Stimulated activated CD4-positive, alpha-beta T cell treated with anti-CD3 and anti-CD28 coated beads, Interleukin-1b, Interleukin-23, amount 100 ng/mL, for 1 hour (primary cell): ENCODE data around the gene PTPN1.
"Not testable (repeated sequence)": the region's sequence is repeated elsewhere in the genome, so short reads cannot be mapped to it uniquely, and the experiment has no call there.

Experiments
- DNase-seq, 2 donors: peaks; one replicate each; pipeline ENCODE4 v3.0.0-alpha.2; 2020; ENCODE audit warnings: low read depth in 2 of 2

PTPN1 gene

GRCh38 chr20:50481741-50482140, 28.4 kb upstream of the PTPN1 start:
- no peak for DNase-seq

- DNase-seq: no peak
These were observed 27.7 kb upstream of the PTPN1 start for GRCh38 chr20:50482396-50482981.

GRCh38 chr20:50484271-50484976, 25.8 kb upstream of the PTPN1 start:
- DNase-seq: no peak

GRCh38 chr20:50487397-50487796, 22.8 kb upstream of the PTPN1 start:
- DNase-seq: no peak

- no peak for DNase-seq
These were observed 21.9 kb upstream of the PTPN1 start for GRCh38 chr20:50488236-50488806.

DNA sequence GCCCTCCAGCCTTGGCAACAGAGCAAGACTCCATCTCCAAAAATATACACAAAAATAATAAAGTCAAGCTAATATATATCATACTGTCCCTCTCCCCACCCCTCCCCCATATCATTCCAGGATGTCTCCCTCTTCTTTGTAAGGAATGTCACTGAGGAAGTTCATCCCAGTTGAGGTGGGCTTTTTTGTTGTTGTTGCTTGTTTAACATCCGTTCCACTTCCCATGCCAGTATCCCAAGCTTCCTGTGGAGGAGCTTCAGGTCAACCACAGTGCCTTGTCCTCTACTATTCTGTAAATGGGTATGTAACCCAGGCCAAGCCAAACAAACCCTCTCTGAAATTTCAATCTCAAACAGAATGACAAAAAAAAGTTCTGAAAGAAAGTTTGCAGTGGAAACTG, 19.0 kb upstream of the PTPN1 start:
- DNase-seq: no peak

GRCh38 chr20:50491926-50492634, 18.1 kb upstream of the PTPN1 start:
- no peak for DNase-seq

- DNase-seq: no peak
These were observed 16.3 kb upstream of the PTPN1 start for GRCh38 chr20:50493881-50494253.

GRCh38 chr20:50494428-50494827, 15.8 kb upstream of the PTPN1 start:
- no peak for DNase-seq

GRCh38 chr20:50496773-50497385, 13.3 kb upstream of the PTPN1 start:
- DNase-seq: no peak

- DNase-seq: no peak
These were observed 12.0 kb upstream of the PTPN1 start for GRCh38 chr20:50498071-50498776.

GRCh38 chr20:50499938-50500337, 10.2 kb upstream of the PTPN1 start:
- no peak for DNase-seq

DNA sequence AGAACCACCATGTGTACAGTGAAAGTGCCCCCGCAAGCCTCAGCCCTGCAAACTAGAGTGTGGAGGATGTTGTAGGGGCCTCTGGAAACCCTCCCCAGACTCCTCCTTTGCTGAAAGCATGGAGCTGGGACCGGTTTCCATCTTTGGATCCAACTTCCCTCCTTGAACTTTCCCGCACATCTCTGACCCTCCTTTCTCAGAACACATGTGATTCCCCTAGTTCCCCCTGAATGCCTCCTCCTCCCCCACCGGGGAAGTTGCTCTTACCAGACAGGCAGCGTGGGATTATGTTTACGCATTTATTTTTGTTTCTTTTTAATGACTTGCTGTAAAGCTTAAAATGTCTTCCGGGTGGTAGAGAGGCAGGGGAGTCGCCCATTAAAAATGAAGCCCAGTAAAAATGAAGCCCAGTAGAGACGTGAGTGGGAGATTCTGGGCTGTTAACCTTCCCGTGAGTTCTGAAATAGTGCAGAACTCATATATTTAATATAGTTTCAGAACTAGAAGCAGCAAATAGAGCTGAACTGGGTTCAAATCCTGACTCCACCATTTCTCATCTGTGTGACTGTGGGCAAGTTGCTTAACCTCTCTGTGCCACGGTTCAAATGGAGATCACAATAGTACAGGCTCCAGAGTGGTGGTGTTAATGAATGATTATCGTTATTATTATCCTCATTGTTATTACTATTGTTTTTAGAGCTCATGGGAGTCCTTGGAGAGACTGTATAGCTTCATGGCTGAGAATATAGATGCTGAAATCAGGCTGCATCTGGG, 8.0 kb upstream of the PTPN1 start:
- DNase-seq: no peak

GRCh38 chr20:50504231-50504823, 5.9 kb upstream of the PTPN1 start:
- DNase-seq: no peak

DNA sequence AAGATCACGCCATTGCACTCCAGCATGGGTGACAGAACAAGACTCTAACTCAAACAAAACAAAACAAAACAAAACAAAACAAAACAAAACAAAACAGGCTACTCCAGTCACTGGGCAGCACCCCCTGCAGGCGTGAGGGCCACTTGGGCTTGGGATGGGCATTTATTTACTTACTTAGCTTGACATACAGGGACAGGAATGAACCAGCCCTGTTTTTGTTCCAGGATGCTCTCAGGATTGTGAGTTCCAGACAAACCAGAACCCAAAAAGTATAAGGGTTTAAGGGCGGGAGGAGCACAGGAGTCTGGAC, 4.0 kb upstream of the PTPN1 start:
- no peak for DNase-seq

DNA sequence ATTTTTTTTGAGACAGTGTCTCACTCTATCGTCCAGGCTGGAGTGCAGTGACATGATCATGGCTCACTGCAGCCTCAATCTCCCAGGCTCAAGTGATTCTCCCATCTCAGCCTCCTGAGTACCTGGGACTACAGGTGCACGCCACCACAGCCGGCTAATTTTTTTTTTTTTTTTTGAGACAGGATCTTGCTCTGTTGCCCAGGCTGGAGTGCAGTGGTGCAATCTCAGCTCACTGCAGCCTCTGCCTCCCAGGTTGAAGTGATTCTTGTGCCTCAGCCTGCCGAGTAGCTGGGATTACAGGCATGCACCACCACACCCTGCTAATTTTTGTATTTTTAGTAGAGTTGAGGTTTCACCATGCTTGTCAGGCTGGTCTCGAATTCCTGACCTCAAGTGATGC, 2.4 kb upstream of the PTPN1 start:
- DNase-seq: not testable (repeated sequence)

DNA sequence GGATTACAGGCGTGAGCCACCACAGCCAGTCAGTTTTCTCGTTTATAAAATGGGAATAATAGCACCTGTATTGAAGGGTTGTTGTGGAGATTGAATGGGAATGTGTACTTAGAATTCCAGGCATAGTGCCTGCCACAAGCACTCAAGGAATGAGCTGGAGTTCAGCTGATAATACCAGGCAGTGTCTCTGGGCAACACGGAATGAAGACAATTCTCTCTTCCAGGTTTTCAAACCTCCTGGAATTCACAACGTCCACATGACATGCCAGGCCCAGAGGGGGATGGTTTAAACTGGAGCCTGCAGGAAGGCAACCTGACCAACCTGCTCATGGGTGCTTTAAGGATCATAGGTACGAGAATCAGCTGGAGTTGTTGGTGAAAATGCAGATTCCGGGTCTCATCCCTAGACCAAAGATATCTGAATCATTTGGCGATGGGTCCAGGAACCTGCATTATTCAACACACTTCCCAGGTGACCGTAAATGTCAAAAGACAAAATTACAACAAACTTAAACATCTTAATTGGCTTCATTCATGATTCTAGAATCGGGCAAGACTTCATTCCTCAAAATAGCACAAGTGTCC, 1.9 kb upstream of the PTPN1 start:
- no peak for DNase-seq

GRCh38 chr20:50510706-50511542, 741 bp downstream of the PTPN1 start:
- no peak for DNase-seq

DNA sequence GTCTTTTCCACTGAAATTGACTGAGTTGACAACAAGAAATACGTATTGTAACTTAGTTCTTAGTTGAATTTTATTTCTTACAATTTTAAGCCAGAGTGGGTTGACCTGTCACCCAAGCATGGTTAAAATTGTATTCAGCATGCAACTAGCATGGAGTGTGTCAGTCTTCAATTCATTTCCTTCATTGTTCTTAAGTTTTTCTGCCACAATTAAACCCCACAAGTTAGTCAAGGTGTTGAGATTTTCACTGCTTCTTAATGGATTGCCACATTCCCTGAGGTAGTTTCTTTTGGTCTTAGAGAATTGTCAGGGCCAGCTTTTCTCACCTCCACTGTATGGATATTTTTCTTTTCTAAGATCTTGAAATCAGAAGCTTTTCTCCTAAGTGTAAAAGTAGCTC, 2.1 kb downstream of the PTPN1 start:
- DNase-seq: no peak
